Fibroblast of lung (primary cell): ENCODE results near the gene SAP25.

Experiments used
- EZH2 ChIP-seq: IDR thresholded peaks from 2 replicates; pipeline ENCODE4 v1.5.1; 2012; ENCODE audit warnings: low read length, control low read depth, mild to moderate bottlenecking; ENCODE audit errors: missing control alignments
- TF ChIP-seq, protein P1 (sequence below), 2 donors: IDR thresholded peaks in 1 of 2; conservative IDR thresholded peaks in 1 of 2; 1 replicate in 1 of 2; 2 replicates in 1 of 2; pipeline ENCODE4 v1.5.1; 2011 to 2012; ENCODE audit warnings: low read length in 2 of 2, control low read depth in 1 of 2, inconsistent platforms in 1 of 2, low read depth in 1 of 2, mild to moderate bottlenecking in 1 of 2

DNA sequence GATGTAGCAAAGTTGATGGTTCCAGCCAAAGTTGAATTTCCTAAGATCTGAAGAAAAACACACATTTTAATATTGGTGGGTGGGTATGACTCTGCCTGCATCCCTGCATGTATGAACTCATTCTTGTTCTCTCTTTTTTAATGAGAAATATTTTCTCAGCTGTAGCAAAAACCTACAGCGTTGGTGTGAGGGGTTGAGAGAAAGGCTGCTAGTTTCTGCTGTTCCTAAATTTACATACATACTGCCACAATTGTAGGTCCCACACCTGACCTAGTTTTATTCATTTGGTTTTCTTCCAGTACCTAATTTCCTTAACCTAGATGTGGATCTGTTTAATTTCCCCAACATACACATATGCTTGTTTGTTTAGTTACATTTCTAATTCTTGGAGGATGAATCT lies 30.1 kb downstream of the SAP25 start:
- TF ChIP-seq, protein P1, sequence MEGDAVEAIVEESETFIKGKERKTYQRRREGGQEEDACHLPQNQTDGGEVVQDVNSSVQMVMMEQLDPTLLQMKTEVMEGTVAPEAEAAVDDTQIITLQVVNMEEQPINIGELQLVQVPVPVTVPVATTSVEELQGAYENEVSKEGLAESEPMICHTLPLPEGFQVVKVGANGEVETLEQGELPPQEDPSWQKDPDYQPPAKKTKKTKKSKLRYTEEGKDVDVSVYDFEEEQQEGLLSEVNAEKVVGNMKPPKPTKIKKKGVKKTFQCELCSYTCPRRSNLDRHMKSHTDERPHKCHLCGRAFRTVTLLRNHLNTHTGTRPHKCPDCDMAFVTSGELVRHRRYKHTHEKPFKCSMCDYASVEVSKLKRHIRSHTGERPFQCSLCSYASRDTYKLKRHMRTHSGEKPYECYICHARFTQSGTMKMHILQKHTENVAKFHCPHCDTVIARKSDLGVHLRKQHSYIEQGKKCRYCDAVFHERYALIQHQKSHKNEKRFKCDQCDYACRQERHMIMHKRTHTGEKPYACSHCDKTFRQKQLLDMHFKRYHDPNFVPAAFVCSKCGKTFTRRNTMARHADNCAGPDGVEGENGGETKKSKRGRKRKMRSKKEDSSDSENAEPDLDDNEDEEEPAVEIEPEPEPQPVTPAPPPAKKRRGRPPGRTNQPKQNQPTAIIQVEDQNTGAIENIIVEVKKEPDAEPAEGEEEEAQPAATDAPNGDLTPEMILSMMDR (conservative IDR thresholded peaks at IDR 0.05 in 1 of 2, IDR thresholded peaks at IDR 0.05 in 1 of 2; ENCODE audit: low read depth in 1 of 2, low read length in 2 of 2), result no peak
- no peak for TF ChIP-seq EZH2
